ENCODE results near the gene MACROD2. TPM values are rescaled to one million over a fixed set of nuclear protein-coding genes. Genes with fewer than 3 reads are reported as not detected.
A peak's percentile ranks its signal among the peaks of the same experiment; 100 is the strongest.

The MACROD2 gene
- total RNA-seq, 3 donors from 2014 or later, result 3.2 to 7.6 (median 6.4) TPM

- ATAC-seq (no peak), DNase-seq (no peak)
- TF ChIP-seq CTCF (IDR thresholded peaks at IDR 0.05), result no peak
- intact Hi-C loops (cut with DNase I, micrococcal nuclease), result no loop called here
- no peaks in the 10 kb centered on the region for H3K36me3 ChIP-seq (ENCODE audit: low read depth)
- peaks cover 15% of the 10 kb centered on the region for H3K4me1 ChIP-seq (ENCODE audit: low read depth)
- H3K9me3 ChIP-seq, result no peaks in the 10 kb centered on the region
- no peak overlapping the region for H3K4me3 ChIP-seq
These were observed 711.8 kb downstream of the MACROD2 start for GRCh38 chr20:14707026-14707680.

GRCh38 chr20:14707865-14708596 is 712.7 kb downstream of the MACROD2 start:
- H3K4me1 ChIP-seq (ENCODE audit: low read depth), result peaks cover 15% of the 10 kb centered on the region
- intact Hi-C loops (cut with DNase I, micrococcal nuclease), result no loop called here
- H3K36me3 ChIP-seq (ENCODE audit: low read depth), result no peaks in the 10 kb centered on the region
- DNase-seq, result no peak
- peak; percentile 81 for ATAC-seq
- H3K9me3 ChIP-seq, result no peaks in the 10 kb centered on the region
- TF ChIP-seq CTCF (IDR thresholded peaks at IDR 0.05), result no peak
- H3K4me3 ChIP-seq, result no peak overlapping the region

GRCh38 chr20:14709439-14709838 is 714.1 kb downstream of the MACROD2 start:
- DNase-seq (no peak), ATAC-seq (peak; percentile 89)
- Histone ChIP-seq H3K4me1 (ENCODE audit: low read depth) (peaks cover 15% of the 10 kb centered on the region), H3K9me3 (no peaks in the 10 kb centered on the region), H3K36me3 (ENCODE audit: low read depth) (no peaks in the 10 kb centered on the region), H3K4me3 (no peak overlapping the region)
- intact Hi-C loops (cut with DNase I, micrococcal nuclease), result no loop called here
- no peak for TF ChIP-seq CTCF (IDR thresholded peaks at IDR 0.05)

GRCh38 chr20:14710951-14711350 is 715.6 kb downstream of the MACROD2 start:
- Histone ChIP-seq H3K4me1 (ENCODE audit: low read depth) (peaks cover 15% of the 10 kb centered on the region), H3K4me3 (no peak overlapping the region), H3K36me3 (ENCODE audit: low read depth) (no peaks in the 10 kb centered on the region), H3K9me3 (no peaks in the 10 kb centered on the region)
- DNase-seq, result no peak
- TF ChIP-seq CTCF (IDR thresholded peaks at IDR 0.05), result no peak
- ATAC-seq, result no peak
- intact Hi-C loops (cut with DNase I, micrococcal nuclease), result no loop called here

- ATAC-seq, result no peak
- H3K4me1 ChIP-seq (ENCODE audit: low read depth), result peaks cover 15% of the 10 kb centered on the region
- no peaks in the 10 kb centered on the region for H3K9me3 ChIP-seq
- DNase-seq, result no peak
- no peak for TF ChIP-seq CTCF (IDR thresholded peaks at IDR 0.05)
- no peak overlapping the region for H3K4me3 ChIP-seq
- intact Hi-C loops (cut with DNase I, micrococcal nuclease), result no loop called here
- H3K36me3 ChIP-seq (ENCODE audit: low read depth), result no peaks in the 10 kb centered on the region
These were observed 716.3 kb downstream of the MACROD2 start for GRCh38 chr20:14711652-14712051.
